Activated CD4-positive, alpha-beta T cell treated with anti-CD3 and anti-CD28 coated beads, Interleukin-2, amount 50 U/mL, for 48 hours (primary cell): ENCODE measurements around the gene DES.

Source experiments
- DNase-seq, 2 experiments: peaks; one replicate each; pipeline ENCODE4 v3.0.0-alpha.2; 2020

DES gene

DNA sequence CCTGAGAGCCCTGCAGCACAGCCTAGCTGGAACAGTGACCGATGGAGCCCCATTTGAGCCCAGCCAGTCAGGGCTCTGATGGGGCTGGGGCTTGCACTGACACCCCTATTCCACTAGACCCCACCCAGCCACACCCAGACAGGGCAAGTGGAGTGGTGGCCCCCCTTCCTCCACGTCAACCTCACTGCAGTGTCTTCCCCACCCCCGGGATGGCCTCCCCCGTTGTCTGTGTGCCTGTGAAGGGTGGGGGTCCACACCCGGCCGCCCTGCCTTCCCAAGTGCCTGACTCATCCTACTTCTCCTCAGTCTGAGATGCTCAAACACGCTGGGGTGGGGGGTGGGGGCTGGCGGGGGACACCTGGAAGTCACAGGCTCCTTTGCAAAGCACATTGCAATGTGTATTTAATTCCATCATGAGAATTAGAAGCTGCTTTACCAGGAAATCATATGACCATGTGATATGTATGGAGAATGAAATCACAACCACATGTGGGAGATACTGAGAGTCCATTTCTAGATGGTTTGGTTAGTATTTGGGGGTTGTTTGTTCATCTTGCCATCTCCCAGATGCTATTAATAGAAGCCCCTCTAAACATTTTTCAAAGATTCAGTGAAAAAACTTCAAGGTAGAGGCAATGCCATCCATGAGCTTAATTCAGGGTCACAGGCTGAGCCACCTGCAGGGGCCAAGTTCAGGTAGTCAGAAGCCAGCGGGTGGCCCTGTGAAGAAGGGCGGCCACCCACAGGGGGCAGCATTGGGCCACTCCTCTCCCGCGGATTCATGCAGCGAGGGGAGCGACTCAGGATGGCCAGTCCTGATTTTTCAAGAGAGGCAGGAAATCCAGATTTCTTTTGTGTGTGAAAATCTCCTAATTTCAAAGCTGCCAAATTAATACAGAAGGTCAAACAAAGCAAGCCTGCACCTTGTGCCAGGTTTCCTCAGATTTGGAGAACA is 57.8 kb downstream of the DES start:
- peak; percentile 78 to 79 for DNase-seq
